Left lung (tissue), 10 donors: Measurements from ENCODE around the gene HUNK. TPM values are rescaled to one million over a fixed set of nuclear protein-coding genes. Genes with fewer than 3 reads are reported as not detected.

Experiments
- ATAC-seq: fragments of 200-7000 bp; cut with Tn5 transposase; one replicate; pipeline ENCODE4 v1.9.1; 2020; ENCODE audit warnings: moderate library complexity
- DNase-seq, 4 donors: peaks; one replicate each; pipeline ENCODE4 v3.0.0-alpha.2; 2013 to 2020
- H3K27ac ChIP-seq, 2 donors: fragments of 200-600 bp; sonication (generic) in 1 of 2; one replicate each; pipeline versions ENCODE4 v1.5.0 to v1.8.0; 2020 to 2021
- H3K27me3 ChIP-seq, 2 donors: fragments of 200-600 bp; sonication (generic) in 1 of 2; one replicate each; pipeline versions ENCODE4 v1.5.0 to v1.8.0; 2020 to 2021
- H3K36me3 ChIP-seq, 2 donors: fragments of 200-600 bp; sonication (generic) in 1 of 2; one replicate each; pipeline versions ENCODE4 v1.5.0 to v1.8.0; 2020 to 2021
- H3K4me1 ChIP-seq, 2 donors: fragments of 200-600 bp; one replicate each; pipeline ENCODE4 v1.8.0; 2021
- H3K4me3 ChIP-seq, 2 donors: fragments of 200-600 bp; sonication (generic) in 1 of 2; one replicate each; pipeline versions ENCODE4 v1.5.0 to v1.8.0; 2020 to 2021; ENCODE audit warnings: mild to moderate bottlenecking in 1 of 2
- H3K9me3 ChIP-seq, 2 donors: fragments of 200-600 bp; sonication (generic) in 1 of 2; one replicate each; pipeline versions ENCODE4 v1.5.0 to v1.8.0; 2020 to 2021
- intact Hi-C, 2 donors: fragments of 100-400 bp; cut with DNase I; formaldehyde crosslinking; loops; one replicate each; pipeline versions ENCODE4 v1.11.2 to v1.14.2; 2022
- polyA plus RNA-seq, 6 donors: library from polyadenylated mRNA; unstranded; fragments of 120-200 nt; gene quantifications; one replicate each; pipeline ENCODE4 v1.2.1, GENCODE V29; 2013; ENCODE audit not compliant: insufficient read length in 6 of 6
- total RNA-seq, 2 donors: library from RNA; stranded (reverse); fragmentation: NEBNext Ultra II Directional; extraction: Animal tissue kit (Norgen Biotek cat#: 25700); gene quantifications; one replicate each; pipeline ENCODE4 v1.2.1, GENCODE V29; 2021
- TF ChIP-seq, protein P1 (sequence below), 2 donors: fragments of 200-600 bp; sonication (generic) in 1 of 2; IDR thresholded peaks; one replicate each; pipeline versions ENCODE4 v1.5.0 to v1.8.0; 2021; ENCODE audit warnings: antibody characterized with exemption in 2 of 2
- donor health status: DM: no; HTN: yes; CAD: no.
- donor health status: DM: no; HTN: no; CAD: no.

Gene HUNK
- total and polyA plus RNA-seq, 8 donors: 2.9 to 7.4 (median 6.0) TPM

DNA sequence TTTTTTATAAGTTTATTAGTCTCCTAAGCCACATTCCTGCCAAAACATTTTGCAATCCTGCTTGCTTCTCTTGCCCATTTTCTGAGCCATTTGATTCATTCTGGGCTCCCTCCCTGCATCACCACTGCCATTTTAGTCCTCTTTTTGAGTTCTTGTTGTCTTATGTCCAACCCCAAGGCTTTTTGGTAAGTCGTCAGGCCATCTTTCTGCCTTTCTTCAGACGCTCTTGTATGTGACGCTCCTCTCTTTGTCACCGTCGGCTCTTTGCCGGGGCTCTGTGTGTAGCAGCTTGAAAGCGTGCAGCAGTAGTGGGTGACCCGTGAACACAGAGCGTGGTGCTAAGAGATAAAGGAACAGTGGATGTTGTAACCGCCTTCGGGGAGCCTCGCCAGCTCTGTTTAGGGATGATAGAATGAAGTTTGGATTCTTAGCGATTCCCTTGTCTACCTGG is 14.6 kb downstream of the HUNK start:
- no peak overlapping the region for H3K4me3 ChIP-seq
- H3K9me3 ChIP-seq: no peaks in the 10 kb centered on the region
- no peak overlapping the region for H3K27ac ChIP-seq
- H3K27me3 ChIP-seq: no peaks in the 10 kb centered on the region
- TF ChIP-seq, protein P1, sequence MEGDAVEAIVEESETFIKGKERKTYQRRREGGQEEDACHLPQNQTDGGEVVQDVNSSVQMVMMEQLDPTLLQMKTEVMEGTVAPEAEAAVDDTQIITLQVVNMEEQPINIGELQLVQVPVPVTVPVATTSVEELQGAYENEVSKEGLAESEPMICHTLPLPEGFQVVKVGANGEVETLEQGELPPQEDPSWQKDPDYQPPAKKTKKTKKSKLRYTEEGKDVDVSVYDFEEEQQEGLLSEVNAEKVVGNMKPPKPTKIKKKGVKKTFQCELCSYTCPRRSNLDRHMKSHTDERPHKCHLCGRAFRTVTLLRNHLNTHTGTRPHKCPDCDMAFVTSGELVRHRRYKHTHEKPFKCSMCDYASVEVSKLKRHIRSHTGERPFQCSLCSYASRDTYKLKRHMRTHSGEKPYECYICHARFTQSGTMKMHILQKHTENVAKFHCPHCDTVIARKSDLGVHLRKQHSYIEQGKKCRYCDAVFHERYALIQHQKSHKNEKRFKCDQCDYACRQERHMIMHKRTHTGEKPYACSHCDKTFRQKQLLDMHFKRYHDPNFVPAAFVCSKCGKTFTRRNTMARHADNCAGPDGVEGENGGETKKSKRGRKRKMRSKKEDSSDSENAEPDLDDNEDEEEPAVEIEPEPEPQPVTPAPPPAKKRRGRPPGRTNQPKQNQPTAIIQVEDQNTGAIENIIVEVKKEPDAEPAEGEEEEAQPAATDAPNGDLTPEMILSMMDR (IDR thresholded peaks at IDR 0.05): no peak
- H3K4me1 ChIP-seq: no peaks in the 10 kb centered on the region
- intact Hi-C loops: no loop called here
- ATAC-seq: peak; percentile 7
- H3K36me3 ChIP-seq: no peaks in the 10 kb centered on the region
- DNase-seq: peak in 2 of 4 donors; percentile 78

GRCh38 chr21:31888936-31889371 is 16.1 kb downstream of the HUNK start:
- Histone ChIP-seq H3K36me3 (no peaks in the 10 kb centered on the region), H3K27ac (peak overlapping the region; percentile 14 to 65), H3K4me1 (no peaks in the 10 kb centered on the region), H3K27me3 (no peaks in the 10 kb centered on the region), H3K9me3 (no peaks in the 10 kb centered on the region), H3K4me3 (no peak overlapping the region)
- peak in 1 of 4 donors; percentile 61 for DNase-seq
- intact Hi-C loops: no loop called here
- TF ChIP-seq, protein P1 (IDR thresholded peaks at IDR 0.05): no peak
- ATAC-seq: peak; percentile 78

DNA sequence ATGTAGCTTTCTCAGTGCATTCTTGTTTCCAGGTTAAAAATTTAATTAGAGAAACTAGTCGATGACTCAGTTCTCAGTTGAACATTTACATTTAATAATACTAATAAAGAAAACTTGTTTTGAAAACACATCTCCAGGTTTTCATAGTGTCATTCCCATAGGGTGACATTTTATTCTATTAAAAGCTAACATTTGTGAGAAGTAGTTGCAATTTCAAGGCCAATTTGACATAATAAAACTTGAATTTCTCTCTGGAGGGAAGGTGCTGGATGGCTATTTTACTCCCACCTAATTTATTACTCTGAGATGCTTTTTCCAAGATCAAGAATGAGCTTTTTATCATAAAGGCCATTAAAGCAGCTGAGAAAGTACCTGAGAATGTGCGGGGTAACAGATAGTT is 16.6 kb downstream of the HUNK start:
- Histone ChIP-seq H3K27me3 (no peaks in the 10 kb centered on the region), H3K4me1 (no peaks in the 10 kb centered on the region), H3K27ac (peak overlapping the region; percentile 14 to 65), H3K4me3 (no peak overlapping the region), H3K9me3 (no peaks in the 10 kb centered on the region), H3K36me3 (no peaks in the 10 kb centered on the region)
- TF ChIP-seq, protein P1 (IDR thresholded peaks at IDR 0.05): no peak
- DNase-seq (no peak), ATAC-seq (no peak)
- intact Hi-C loops: no loop called here

- no peak overlapping the region for H3K27ac ChIP-seq
- no peaks in the 10 kb centered on the region for H3K27me3 ChIP-seq
- intact Hi-C loops: no loop called here
- H3K36me3 ChIP-seq: no peaks in the 10 kb centered on the region
- TF ChIP-seq, protein P1 (IDR thresholded peaks at IDR 0.05): no peak
- ATAC-seq (no peak), DNase-seq (no peak)
- no peaks in the 10 kb centered on the region for H3K9me3 ChIP-seq
- H3K4me3 ChIP-seq: no peak overlapping the region
- H3K4me1 ChIP-seq: no peaks in the 10 kb centered on the region
Observed at GRCh38 chr21:31892686-31893085, 19.9 kb downstream of the HUNK start.

GRCh38 chr21:31893851-31894415 is 21.1 kb downstream of the HUNK start:
- Histone ChIP-seq H3K4me1 (no peaks in the 10 kb centered on the region), H3K9me3 (no peaks in the 10 kb centered on the region)

More at GRCh38 chr21:31893851-31894415, 21.1 kb downstream of the HUNK start:
- H3K27me3 ChIP-seq: no peaks in the 10 kb centered on the region
- ATAC-seq (no peak), DNase-seq (no peak)
- no peak overlapping the region for H3K27ac ChIP-seq
- intact Hi-C loops: no loop called here
- TF ChIP-seq, protein P1 (IDR thresholded peaks at IDR 0.05): no peak
- H3K4me3 ChIP-seq: no peak overlapping the region
- H3K36me3 ChIP-seq: no peaks in the 10 kb centered on the region
